ENCODE data around the gene MRPL42. TPM values are rescaled to one million over a fixed set of nuclear protein-coding genes. Genes with fewer than 3 reads are reported as not detected.

MRPL42 gene
- total RNA-seq, 3 donors from 2014 or later (not counting 1 experiment from before 2014, with no cell fraction given), result 36.4 to 42.7 (median 37.1) TPM

- Mint-ChIP-seq H3K4me3 (no peak overlapping the region), H3K27me3 (ENCODE audit: low read depth in 2 of 2) (no peaks in the 10 kb centered on the region), H3K36me3 (no peaks in the 10 kb centered on the region), H3K27ac (peak overlapping the region in 1 of 2 donors; percentile 35), H3K4me1 (peaks cover 29 to 38% of the 10 kb centered on the region in 2 donors), H3K9me3 (no peaks in the 10 kb centered on the region)
- WGBS (ENCODE audit: insufficient coverage), result 50% methylated on average over 2 of the region's 2 CpGs
- no peak overlapping the region for H3K4me3 ChIP-seq (ENCODE audit: low read length)
- H3K9me3 ChIP-seq (ENCODE audit: control insufficient read depth, insufficient read depth, low read length), result no peaks in the 10 kb centered on the region
- no peak for TF ChIP-seq CTCF (IDR thresholded peaks at IDR 0.05)
- H3K27ac ChIP-seq (ENCODE audit: low read length), result no peak overlapping the region
- intact Hi-C loops (cut with micrococcal nuclease), result no loop called here
- no peaks in the 10 kb centered on the region for H3K36me3 ChIP-seq (ENCODE audit: control insufficient read depth, insufficient read depth, low read length)
- DNase-seq (no peak), ATAC-seq (peak in 1 of 3 donors; percentile 26)
- peaks cover 15% of the 10 kb centered on the region for H3K4me1 ChIP-seq (ENCODE audit: control insufficient read depth, insufficient read depth, low read length)
- H3K27me3 ChIP-seq (ENCODE audit: control insufficient read depth, insufficient read depth, low read length), result no peaks in the 10 kb centered on the region
These were observed 68.9 kb downstream of the MRPL42 start for GRCh38 chr12:93536111-93536765.

GRCh38 chr12:93536766-93537488 lies 69.6 kb downstream of the MRPL42 start:
- Histone ChIP-seq H3K27ac (ENCODE audit: low read length) (no peak overlapping the region), H3K4me1 (ENCODE audit: control insufficient read depth, insufficient read depth, low read length) (peaks cover 16% of the 10 kb centered on the region), H3K27me3 (ENCODE audit: control insufficient read depth, insufficient read depth, low read length) (no peaks in the 10 kb centered on the region), H3K9me3 (ENCODE audit: control insufficient read depth, insufficient read depth, low read length) (no peaks in the 10 kb centered on the region), H3K4me3 (ENCODE audit: low read length) (no peak overlapping the region), H3K36me3 (ENCODE audit: control insufficient read depth, insufficient read depth, low read length) (no peaks in the 10 kb centered on the region)
- H3K4me1 Mint-ChIP-seq, result peaks cover 36 to 45% of the 10 kb centered on the region in 2 donors
- no peaks in the 10 kb centered on the region for H3K9me3 Mint-ChIP-seq
- no peaks in the 10 kb centered on the region for H3K27me3 Mint-ChIP-seq (ENCODE audit: low read depth in 2 of 2)
- WGBS (ENCODE audit: insufficient coverage), result 35% methylated on average over 3 of the region's 5 CpGs
- H3K36me3 Mint-ChIP-seq, result no peaks in the 10 kb centered on the region
- DNase-seq (no peak), ATAC-seq (peak; percentile 60 to 66 (median 61))
- no peak for TF ChIP-seq CTCF (IDR thresholded peaks at IDR 0.05)
- intact Hi-C loops (cut with micrococcal nuclease), result no loop called here
- peak overlapping the region in 1 of 2 donors; percentile 35 for H3K27ac Mint-ChIP-seq
- H3K4me3 Mint-ChIP-seq, result no peak overlapping the region

DNA sequence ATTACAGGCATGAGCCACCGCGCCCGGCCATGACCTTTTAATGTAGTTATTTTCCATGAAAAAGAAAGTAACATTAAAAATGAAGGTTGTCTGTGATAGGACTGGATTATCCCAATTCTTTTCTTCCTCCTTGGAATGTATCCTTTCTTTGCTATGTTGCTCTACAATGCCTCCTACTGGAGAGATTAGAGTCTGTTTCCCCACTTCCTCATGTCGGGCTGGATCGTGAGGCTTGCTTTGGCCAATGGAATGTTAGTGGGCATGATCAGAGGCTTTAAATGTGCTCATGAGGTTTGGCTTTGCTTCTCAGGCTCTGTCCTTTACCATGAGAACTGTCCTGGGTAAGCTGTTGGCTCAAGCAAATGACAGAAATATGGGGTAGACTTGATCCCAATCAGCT lies 70.5 kb downstream of the MRPL42 start:
- H3K27ac ChIP-seq (ENCODE audit: low read length), result no peak overlapping the region
- Mint-ChIP-seq H3K36me3 (no peaks in the 10 kb centered on the region), H3K4me1 (peaks cover 39 to 48% of the 10 kb centered on the region in 2 donors), H3K27ac (no peak overlapping the region), H3K4me3 (no peak overlapping the region), H3K9me3 (no peaks in the 10 kb centered on the region), H3K27me3 (ENCODE audit: low read depth in 2 of 2) (no peaks in the 10 kb centered on the region)
- H3K4me3 ChIP-seq (ENCODE audit: low read length), result no peak overlapping the region
- ATAC-seq (no peak), DNase-seq (no peak)
- 97% methylated on average over 4 of the region's 5 CpGs for WGBS (ENCODE audit: insufficient coverage)
- H3K9me3 ChIP-seq (ENCODE audit: control insufficient read depth, insufficient read depth, low read length), result no peaks in the 10 kb centered on the region
- H3K27me3 ChIP-seq (ENCODE audit: control insufficient read depth, insufficient read depth, low read length), result no peaks in the 10 kb centered on the region
- intact Hi-C loops (cut with micrococcal nuclease), result no loop called here
- no peak for TF ChIP-seq CTCF (IDR thresholded peaks at IDR 0.05)
- H3K4me1 ChIP-seq (ENCODE audit: control insufficient read depth, insufficient read depth, low read length), result peaks cover 24% of the 10 kb centered on the region
- H3K36me3 ChIP-seq (ENCODE audit: control insufficient read depth, insufficient read depth, low read length), result no peaks in the 10 kb centered on the region
